ENCODE measurements around the gene FRMD1.

DNA sequence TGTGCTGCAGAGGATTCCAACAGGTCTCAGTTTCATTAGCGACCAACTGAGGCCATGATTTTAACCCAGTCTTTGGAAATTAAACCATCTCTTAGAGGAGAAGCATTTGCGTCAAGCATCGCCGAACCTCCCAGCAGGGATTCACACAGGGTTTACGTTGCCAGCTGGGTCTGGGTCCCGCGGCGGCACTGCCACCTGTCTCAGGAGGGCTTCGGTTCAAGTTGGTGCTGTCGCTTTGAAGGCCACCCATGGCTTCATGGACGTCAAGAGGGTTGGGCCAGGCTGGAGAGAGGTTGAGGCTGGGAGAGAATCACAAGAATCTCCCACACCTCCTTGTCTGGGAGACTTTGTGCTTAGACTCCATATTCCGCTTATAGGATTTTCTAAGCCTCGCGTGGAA, 43.0 kb upstream of the FRMD1 start:
- TF ChIP-seq, protein P1, sequence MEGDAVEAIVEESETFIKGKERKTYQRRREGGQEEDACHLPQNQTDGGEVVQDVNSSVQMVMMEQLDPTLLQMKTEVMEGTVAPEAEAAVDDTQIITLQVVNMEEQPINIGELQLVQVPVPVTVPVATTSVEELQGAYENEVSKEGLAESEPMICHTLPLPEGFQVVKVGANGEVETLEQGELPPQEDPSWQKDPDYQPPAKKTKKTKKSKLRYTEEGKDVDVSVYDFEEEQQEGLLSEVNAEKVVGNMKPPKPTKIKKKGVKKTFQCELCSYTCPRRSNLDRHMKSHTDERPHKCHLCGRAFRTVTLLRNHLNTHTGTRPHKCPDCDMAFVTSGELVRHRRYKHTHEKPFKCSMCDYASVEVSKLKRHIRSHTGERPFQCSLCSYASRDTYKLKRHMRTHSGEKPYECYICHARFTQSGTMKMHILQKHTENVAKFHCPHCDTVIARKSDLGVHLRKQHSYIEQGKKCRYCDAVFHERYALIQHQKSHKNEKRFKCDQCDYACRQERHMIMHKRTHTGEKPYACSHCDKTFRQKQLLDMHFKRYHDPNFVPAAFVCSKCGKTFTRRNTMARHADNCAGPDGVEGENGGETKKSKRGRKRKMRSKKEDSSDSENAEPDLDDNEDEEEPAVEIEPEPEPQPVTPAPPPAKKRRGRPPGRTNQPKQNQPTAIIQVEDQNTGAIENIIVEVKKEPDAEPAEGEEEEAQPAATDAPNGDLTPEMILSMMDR (IDR thresholded peaks at IDR 0.05): no peak
- TF ChIP-seq, protein P2, sequence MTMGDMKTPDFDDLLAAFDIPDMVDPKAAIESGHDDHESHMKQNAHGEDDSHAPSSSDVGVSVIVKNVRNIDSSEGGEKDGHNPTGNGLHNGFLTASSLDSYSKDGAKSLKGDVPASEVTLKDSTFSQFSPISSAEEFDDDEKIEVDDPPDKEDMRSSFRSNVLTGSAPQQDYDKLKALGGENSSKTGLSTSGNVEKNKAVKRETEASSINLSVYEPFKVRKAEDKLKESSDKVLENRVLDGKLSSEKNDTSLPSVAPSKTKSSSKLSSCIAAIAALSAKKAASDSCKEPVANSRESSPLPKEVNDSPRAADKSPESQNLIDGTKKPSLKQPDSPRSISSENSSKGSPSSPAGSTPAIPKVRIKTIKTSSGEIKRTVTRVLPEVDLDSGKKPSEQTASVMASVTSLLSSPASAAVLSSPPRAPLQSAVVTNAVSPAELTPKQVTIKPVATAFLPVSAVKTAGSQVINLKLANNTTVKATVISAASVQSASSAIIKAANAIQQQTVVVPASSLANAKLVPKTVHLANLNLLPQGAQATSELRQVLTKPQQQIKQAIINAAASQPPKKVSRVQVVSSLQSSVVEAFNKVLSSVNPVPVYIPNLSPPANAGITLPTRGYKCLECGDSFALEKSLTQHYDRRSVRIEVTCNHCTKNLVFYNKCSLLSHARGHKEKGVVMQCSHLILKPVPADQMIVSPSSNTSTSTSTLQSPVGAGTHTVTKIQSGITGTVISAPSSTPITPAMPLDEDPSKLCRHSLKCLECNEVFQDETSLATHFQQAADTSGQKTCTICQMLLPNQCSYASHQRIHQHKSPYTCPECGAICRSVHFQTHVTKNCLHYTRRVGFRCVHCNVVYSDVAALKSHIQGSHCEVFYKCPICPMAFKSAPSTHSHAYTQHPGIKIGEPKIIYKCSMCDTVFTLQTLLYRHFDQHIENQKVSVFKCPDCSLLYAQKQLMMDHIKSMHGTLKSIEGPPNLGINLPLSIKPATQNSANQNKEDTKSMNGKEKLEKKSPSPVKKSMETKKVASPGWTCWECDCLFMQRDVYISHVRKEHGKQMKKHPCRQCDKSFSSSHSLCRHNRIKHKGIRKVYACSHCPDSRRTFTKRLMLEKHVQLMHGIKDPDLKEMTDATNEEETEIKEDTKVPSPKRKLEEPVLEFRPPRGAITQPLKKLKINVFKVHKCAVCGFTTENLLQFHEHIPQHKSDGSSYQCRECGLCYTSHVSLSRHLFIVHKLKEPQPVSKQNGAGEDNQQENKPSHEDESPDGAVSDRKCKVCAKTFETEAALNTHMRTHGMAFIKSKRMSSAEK (CRISPR knock-in tag; IDR thresholded peaks at IDR 0.05; ENCODE audit: borderline replicate concordance): no peak
- no peak for TF ChIP-seq TEAD4 (CRISPR knock-in tag; IDR thresholded peaks at IDR 0.05)
